ENCODE data around the gene ATP6V0C. TPM values are rescaled to one million over a fixed set of nuclear protein-coding genes. Genes with fewer than 3 reads are reported as not detected.
A peak's percentile ranks its signal among the peaks of the same experiment; 100 is the strongest.
"Not testable (repeated sequence)": the region's sequence is repeated elsewhere in the genome, so short reads cannot be mapped to it uniquely, and the experiment has no call there.

The ATP6V0C gene
- polyA plus RNA-seq, 3 donors = 238 to 294 (median 248) TPM

GRCh38 chr16:2520784-2521531, 7.2 kb downstream of the ATP6V0C start:
- DNase-seq = no peak

- no peak for DNase-seq
Observed at GRCh38 chr16:2523801-2524231, 10.1 kb downstream of the ATP6V0C start.

GRCh38 chr16:2524339-2524938, 10.7 kb downstream of the ATP6V0C start:
- no peak for DNase-seq

- no peak for DNase-seq
Observed at GRCh38 chr16:2526135-2526534, 12.4 kb downstream of the ATP6V0C start.

GRCh38 chr16:2527071-2527783, 13.5 kb downstream of the ATP6V0C start:
- DNase-seq = no peak

GRCh38 chr16:2527784-2528100, 14.0 kb downstream of the ATP6V0C start:
- DNase-seq = no peak

GRCh38 chr16:2528161-2529060, 14.7 kb downstream of the ATP6V0C start:
- no peak for DNase-seq

- no peak for DNase-seq
Observed at GRCh38 chr16:2529061-2529931, 15.5 kb downstream of the ATP6V0C start.

- no peak for DNase-seq
Observed at GRCh38 chr16:2529961-2530628, 16.3 kb downstream of the ATP6V0C start.

GRCh38 chr16:2530629-2531318, 17.0 kb downstream of the ATP6V0C start:
- no peak for DNase-seq

GRCh38 chr16:2531371-2531695, 17.6 kb downstream of the ATP6V0C start, which contains the start of gene CEMP1:
Gene CEMP1, minus strand, starts transcription at chr16:2531408. Its CDS starts 335 bp downstream, at chr16:2531073.
- DNase-seq = no peak

GRCh38 chr16:2531696-2532493, 18.1 kb downstream of the ATP6V0C start:
- peak; percentile 96 for DNase-seq

- DNase-seq = no peak
Observed at GRCh38 chr16:2532494-2533141, 18.9 kb downstream of the ATP6V0C start.

- DNase-seq = not testable (repeated sequence)
Observed at GRCh38 chr16:2533142-2533755, 19.5 kb downstream of the ATP6V0C start.

GRCh38 chr16:2533912-2534311, 20.2 kb downstream of the ATP6V0C start:
- DNase-seq = no peak

- DNase-seq = not testable (repeated sequence)
Observed at GRCh38 chr16:2534335-2534734, 20.6 kb downstream of the ATP6V0C start.

- DNase-seq = no peak
Observed at GRCh38 chr16:2535625-2536013, 21.9 kb downstream of the ATP6V0C start.
